Astrocyte (in vitro differentiated cells and primary cell): ENCODE data around the gene IMP4.

ENCODE experiments used
- EZH2 ChIP-seq: IDR thresholded peaks from 2 replicates; pipeline ENCODE4 v1.6.1; 2012; ENCODE audit warnings: mild to moderate bottlenecking, low read length, inconsistent platforms; ENCODE audit not compliant: insufficient read depth
- TF ChIP-seq, protein P1 (sequence below): IDR thresholded peaks from 2 replicates; pipeline ENCODE4 v1.5.1; 2011; ENCODE audit warnings: low read depth, mild to moderate bottlenecking, inconsistent platforms, low read length, moderate library complexity; ENCODE audit not compliant: insufficient read depth

DNA sequence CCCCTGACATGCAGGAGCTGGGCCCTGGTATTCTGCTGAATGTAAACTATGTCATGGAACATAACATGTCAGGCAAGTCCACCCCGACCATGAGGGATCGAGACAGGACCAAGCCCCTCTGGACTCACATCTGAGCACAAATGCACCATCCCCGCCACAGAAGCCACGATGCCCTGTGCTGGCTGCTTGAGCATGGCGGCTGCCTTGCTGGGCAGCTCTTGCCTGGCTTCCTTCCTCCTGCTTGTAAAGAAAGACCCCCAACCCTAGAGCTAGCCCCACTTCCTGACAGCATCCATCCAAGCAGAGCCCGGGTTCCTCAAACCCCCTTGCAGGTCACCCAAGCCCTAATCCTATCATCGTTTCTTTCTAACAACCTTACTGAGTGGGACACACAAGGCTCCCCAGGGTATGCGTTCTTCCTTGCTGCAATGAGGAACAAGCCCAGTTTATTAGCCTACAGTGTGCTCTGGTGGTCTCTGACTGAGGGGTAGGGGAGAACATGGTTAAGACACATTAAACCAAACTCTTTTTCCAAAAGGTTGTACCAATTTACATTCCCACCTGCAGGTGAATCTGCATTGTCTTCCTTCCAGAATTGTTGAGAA is 39.7 kb downstream of the IMP4 start:
- TF ChIP-seq, protein P1, sequence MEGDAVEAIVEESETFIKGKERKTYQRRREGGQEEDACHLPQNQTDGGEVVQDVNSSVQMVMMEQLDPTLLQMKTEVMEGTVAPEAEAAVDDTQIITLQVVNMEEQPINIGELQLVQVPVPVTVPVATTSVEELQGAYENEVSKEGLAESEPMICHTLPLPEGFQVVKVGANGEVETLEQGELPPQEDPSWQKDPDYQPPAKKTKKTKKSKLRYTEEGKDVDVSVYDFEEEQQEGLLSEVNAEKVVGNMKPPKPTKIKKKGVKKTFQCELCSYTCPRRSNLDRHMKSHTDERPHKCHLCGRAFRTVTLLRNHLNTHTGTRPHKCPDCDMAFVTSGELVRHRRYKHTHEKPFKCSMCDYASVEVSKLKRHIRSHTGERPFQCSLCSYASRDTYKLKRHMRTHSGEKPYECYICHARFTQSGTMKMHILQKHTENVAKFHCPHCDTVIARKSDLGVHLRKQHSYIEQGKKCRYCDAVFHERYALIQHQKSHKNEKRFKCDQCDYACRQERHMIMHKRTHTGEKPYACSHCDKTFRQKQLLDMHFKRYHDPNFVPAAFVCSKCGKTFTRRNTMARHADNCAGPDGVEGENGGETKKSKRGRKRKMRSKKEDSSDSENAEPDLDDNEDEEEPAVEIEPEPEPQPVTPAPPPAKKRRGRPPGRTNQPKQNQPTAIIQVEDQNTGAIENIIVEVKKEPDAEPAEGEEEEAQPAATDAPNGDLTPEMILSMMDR, result no peak
- no peak for TF ChIP-seq EZH2
